Endothelial cell (in vitro differentiated cells): ENCODE data around the gene NTRK2. TPM values are rescaled to one million over a fixed set of nuclear protein-coding genes. Genes with fewer than 3 reads are reported as not detected.

ENCODE experiments used
- DNase-seq: peaks from one replicate; pipeline ENCODE4 v3.0.0; 2021; ENCODE audit warnings: low spot score
- H3K27ac Mint-ChIP-seq: one replicate; pipeline ENCODE4 v1.8.0; 2021; ENCODE audit warnings: mixed read lengths, inconsistent platforms; ENCODE audit not compliant: unreplicated experiment
- H3K27me3 Mint-ChIP-seq: one replicate; pipeline ENCODE4 v1.8.0; 2021; ENCODE audit warnings: mild to moderate bottlenecking, moderate library complexity, mixed read lengths, inconsistent platforms; ENCODE audit not compliant: unreplicated experiment
- H3K36me3 Mint-ChIP-seq: one replicate; pipeline ENCODE4 v1.8.0; 2021; ENCODE audit warnings: mild to moderate bottlenecking, low read depth, mixed read lengths, inconsistent platforms; ENCODE audit not compliant: unreplicated experiment
- H3K4me1 Mint-ChIP-seq: one replicate; pipeline ENCODE4 v1.8.0; 2021; ENCODE audit warnings: mild to moderate bottlenecking, mixed read lengths, inconsistent platforms; ENCODE audit not compliant: unreplicated experiment
- H3K4me3 Mint-ChIP-seq: one replicate; pipeline ENCODE4 v1.8.0; 2021; ENCODE audit warnings: mild to moderate bottlenecking, mixed read lengths, inconsistent platforms; ENCODE audit not compliant: unreplicated experiment
- H3K9me3 Mint-ChIP-seq: one replicate; pipeline ENCODE4 v1.8.0; 2021; ENCODE audit warnings: mixed read lengths, inconsistent platforms; ENCODE audit not compliant: unreplicated experiment
- total RNA-seq: library from RNA; stranded (reverse); fragmentation: NEBNext Ultra II Directional; extraction: Animal tissue kit (Norgen Biotek cat#: 25700); gene quantifications from one replicate; pipeline ENCODE4 v1.2.1, GENCODE V29; 2021; ENCODE audit not compliant: unreplicated experiment
- TF ChIP-seq, protein P1 (sequence below): fragments of 200-600 bp; sonication (generic); IDR thresholded peaks from one replicate; pipeline ENCODE4 v1.5.0; 2021; ENCODE audit warnings: antibody characterized with exemption; ENCODE audit not compliant: unreplicated experiment

The NTRK2 gene
- total RNA-seq, 1 donor from 2014 or later: not detected

DNA sequence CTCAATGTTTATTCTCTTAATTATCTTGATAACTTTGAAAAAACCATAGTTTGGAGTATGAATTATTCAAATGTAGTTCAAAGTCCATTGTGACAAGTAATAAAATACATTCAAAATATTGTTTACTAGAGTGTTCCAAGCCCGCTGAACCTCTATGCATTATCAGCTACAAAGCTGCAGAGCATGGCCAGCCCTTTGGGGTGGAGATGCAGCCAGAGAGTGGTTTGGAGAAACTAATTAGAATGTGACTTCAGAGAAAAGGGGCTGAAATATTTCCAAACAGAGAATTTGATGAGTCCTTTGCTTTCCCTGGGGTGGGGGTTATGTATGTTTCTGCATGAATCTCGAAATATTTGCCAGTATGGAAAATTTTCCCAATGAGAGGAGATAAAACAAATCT lies 211.3 kb downstream of the NTRK2 start:
- Mint-ChIP-seq H3K27ac (no peak overlapping the region), H3K4me1 (peaks cover 4% of the 10 kb centered on the region), H3K9me3 (no peaks in the 10 kb centered on the region), H3K4me3 (no peak overlapping the region), H3K27me3 (no peaks in the 10 kb centered on the region), H3K36me3 (no peaks in the 10 kb centered on the region)
- no peak for DNase-seq
- TF ChIP-seq, protein P1, sequence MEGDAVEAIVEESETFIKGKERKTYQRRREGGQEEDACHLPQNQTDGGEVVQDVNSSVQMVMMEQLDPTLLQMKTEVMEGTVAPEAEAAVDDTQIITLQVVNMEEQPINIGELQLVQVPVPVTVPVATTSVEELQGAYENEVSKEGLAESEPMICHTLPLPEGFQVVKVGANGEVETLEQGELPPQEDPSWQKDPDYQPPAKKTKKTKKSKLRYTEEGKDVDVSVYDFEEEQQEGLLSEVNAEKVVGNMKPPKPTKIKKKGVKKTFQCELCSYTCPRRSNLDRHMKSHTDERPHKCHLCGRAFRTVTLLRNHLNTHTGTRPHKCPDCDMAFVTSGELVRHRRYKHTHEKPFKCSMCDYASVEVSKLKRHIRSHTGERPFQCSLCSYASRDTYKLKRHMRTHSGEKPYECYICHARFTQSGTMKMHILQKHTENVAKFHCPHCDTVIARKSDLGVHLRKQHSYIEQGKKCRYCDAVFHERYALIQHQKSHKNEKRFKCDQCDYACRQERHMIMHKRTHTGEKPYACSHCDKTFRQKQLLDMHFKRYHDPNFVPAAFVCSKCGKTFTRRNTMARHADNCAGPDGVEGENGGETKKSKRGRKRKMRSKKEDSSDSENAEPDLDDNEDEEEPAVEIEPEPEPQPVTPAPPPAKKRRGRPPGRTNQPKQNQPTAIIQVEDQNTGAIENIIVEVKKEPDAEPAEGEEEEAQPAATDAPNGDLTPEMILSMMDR: no peak

DNA sequence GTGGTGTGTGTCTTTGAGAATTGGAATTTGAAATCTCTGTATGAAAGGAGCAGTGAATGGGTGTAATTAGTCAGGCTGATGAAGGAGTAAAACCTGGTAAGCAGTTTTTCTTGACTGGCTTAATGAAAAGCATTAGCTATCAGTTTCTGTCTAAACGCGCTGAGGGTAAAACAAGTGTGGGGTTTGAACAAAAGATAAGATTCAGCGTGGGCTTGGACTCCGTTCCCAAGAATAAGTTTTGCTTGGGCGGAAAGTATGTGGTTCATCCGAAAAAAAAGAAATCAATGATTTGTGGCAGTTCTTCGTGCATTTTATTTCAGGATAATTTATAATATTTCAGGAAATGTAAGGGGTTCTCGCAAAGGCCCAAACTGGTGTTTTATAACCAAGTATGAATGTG lies 217.3 kb downstream of the NTRK2 start:
- H3K4me1 Mint-ChIP-seq: no peaks in the 10 kb centered on the region
- DNase-seq: no peak
- no peak overlapping the region for H3K4me3 Mint-ChIP-seq
- H3K9me3 Mint-ChIP-seq: no peaks in the 10 kb centered on the region
- H3K36me3 Mint-ChIP-seq: no peaks in the 10 kb centered on the region
- no peaks in the 10 kb centered on the region for H3K27me3 Mint-ChIP-seq
- no peak overlapping the region for H3K27ac Mint-ChIP-seq
- TF ChIP-seq, protein P1: no peak

DNA sequence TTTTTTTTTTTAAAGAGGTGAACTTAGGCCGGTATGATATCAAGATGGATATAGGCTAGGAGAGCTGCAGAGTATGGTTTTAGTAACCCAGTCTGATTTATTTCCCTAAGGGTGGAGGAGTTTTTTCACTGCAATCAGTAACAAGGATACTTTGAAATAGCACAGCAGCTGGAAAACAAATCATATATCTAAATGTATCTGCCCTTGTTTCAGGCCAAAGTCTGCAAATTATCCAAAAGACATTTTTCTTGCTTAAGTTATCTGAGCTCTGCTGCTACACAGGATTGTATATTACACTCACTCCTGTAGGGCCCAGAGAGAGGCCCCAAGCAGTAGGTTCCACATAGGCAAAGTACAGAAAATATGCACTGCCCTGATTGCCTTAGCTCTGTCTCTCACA lies 222.4 kb downstream of the NTRK2 start:
- TF ChIP-seq, protein P1: no peak
- H3K27me3 Mint-ChIP-seq: no peaks in the 10 kb centered on the region
- DNase-seq: no peak
- no peaks in the 10 kb centered on the region for H3K9me3 Mint-ChIP-seq
- no peaks in the 10 kb centered on the region for H3K36me3 Mint-ChIP-seq
- H3K27ac Mint-ChIP-seq: no peak overlapping the region
- H3K4me1 Mint-ChIP-seq: peaks cover 29% of the 10 kb centered on the region
- no peak overlapping the region for H3K4me3 Mint-ChIP-seq

DNA sequence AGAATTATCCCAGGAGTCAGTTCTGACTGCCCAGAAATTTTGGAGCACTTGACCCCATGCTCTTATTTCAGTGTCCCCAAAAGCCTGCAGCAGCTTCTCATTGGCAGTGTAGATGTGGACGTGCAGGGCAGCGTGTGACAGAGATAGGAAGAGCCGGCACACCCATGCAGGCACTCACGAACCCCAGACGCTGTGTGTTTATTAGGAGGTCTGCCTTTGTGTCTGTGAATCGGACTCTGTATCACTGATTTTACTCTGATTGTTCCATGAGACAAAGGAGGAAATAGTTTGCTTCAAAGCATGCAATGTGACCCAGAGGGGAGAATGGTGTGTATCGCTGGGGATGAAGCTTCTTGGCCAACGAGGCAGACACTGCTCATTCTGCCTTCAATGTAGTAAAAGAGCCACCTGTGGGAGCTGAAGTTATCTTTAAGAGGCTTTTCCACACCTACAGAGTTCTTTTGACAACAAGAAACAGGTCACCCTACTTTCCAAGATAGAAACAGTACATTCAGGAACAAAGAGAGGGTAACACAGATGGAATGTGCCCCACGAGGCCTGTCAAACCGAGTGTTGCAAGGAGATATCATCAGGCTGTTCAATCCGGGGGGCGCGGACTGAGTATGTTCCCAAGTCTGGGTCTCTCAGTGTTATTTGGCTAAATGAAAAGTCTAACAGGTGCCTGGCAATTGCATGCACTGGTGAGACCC lies 224.0 kb downstream of the NTRK2 start:
- no peak overlapping the region for H3K4me3 Mint-ChIP-seq
- no peaks in the 10 kb centered on the region for H3K27me3 Mint-ChIP-seq
- H3K4me1 Mint-ChIP-seq: peaks cover 29% of the 10 kb centered on the region
- H3K9me3 Mint-ChIP-seq: no peaks in the 10 kb centered on the region
- TF ChIP-seq, protein P1: no peak
- DNase-seq: no peak
- no peaks in the 10 kb centered on the region for H3K36me3 Mint-ChIP-seq
- H3K27ac Mint-ChIP-seq: no peak overlapping the region

DNA sequence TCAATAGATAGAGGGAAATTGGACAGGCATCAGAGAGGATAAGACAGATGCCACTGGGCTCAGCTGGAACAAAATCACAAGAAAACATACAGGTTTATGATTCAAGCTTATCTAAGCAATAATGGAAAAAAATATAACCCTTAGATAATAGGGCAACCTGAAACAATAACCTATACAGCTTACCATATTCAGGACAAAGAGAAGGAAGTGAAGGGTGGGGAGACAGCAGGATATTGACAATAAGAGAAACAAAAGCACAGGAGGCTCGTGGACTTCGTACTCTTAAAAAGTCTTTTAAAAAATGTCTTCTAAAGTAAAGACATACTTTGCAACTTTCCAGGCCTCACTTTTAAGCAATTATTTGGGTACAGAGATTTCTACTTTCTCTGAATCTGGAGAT lies 225.3 kb downstream of the NTRK2 start:
- H3K36me3 Mint-ChIP-seq: no peaks in the 10 kb centered on the region

More for the DNA sequence above, 225.3 kb downstream of the NTRK2 start:
- H3K4me1 Mint-ChIP-seq: peaks cover 34% of the 10 kb centered on the region
- no peak for DNase-seq
- peak overlapping the region; percentile 83 for H3K27ac Mint-ChIP-seq
- TF ChIP-seq, protein P1: no peak
- peaks cover 2% of the 10 kb centered on the region for H3K27me3 Mint-ChIP-seq
- H3K9me3 Mint-ChIP-seq: no peaks in the 10 kb centered on the region
- no peak overlapping the region for H3K4me3 Mint-ChIP-seq
